PFSK-1 (cell line): ENCODE results near the gene LYSMD3.

ENCODE experiments used
- POLR2AphosphoS5 ChIP-seq: IDR thresholded peaks from 2 replicates; pipeline ENCODE4 v1.6.1; 2012; ENCODE audit warnings: low read depth, mild to moderate bottlenecking, control low read depth, low read length, moderate library complexity
- REST ChIP-seq, 2 experiments: IDR thresholded peaks; 2 replicates each; pipeline versions ENCODE4 v1.6.1 to v1.8.0; 2011 to 2012; ENCODE audit warnings: low read depth in 2 of 2, low read length in 2 of 2, control low read depth in 1 of 2, inconsistent platforms in 1 of 2, mild to moderate bottlenecking in 1 of 2, moderate library complexity in 1 of 2; ENCODE audit not compliant: insufficient read depth in 1 of 2
- TAF1 ChIP-seq: IDR thresholded peaks from 2 replicates; pipeline ENCODE4 v1.6.1; 2012; ENCODE audit warnings: low read length, control low read depth, borderline replicate concordance; ENCODE audit not compliant: insufficient read depth

- no peak for TF ChIP-seq TAF1
- TF ChIP-seq POLR2AphosphoS5 = no peak
- no peak for TF ChIP-seq REST (IDR thresholded peaks at IDR 0.05; ENCODE audit: insufficient read depth in 1 of 2, low read depth in 2 of 2, low read length in 2 of 2)
These were observed 44.8 kb downstream of the LYSMD3 start for GRCh38 chr5:90484540-90484939.
